ENCODE results near the gene ADPRS. TPM values are rescaled to one million over a fixed set of nuclear protein-coding genes. Genes with fewer than 3 reads are reported as not detected.

ADPRS gene
- total RNA-seq, 1 donor from 2014 or later: 28.1 TPM

DNA sequence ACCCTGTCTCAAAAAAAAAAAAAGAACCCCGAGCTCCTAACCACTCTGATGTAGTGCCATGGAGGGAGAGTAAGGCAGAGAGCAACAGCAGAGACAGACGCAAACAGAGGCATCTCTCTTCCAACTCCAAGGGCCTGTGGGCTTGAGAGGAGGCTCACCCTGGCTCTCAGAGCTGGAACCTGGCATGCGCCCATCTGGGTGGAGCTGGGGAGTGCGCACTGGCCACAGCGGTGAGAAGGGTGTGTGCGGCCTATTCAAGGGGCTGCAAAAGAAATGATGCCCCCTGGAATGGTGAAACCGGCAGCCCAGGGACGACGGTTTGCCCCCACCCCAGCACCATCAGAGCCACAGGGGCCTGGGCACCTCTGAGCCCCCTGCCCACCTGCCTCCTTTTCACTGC is 18.7 kb downstream of the ADPRS start:
- no peaks in the 10 kb centered on the region for H3K9me3 ChIP-seq (ENCODE audit: low read depth)
- DNase-seq (ENCODE audit: low spot score): no peak
- no peak overlapping the region for H3K4me2 ChIP-seq
- H3K4me3 Mint-ChIP-seq: no peak overlapping the region
- no peak for TF ChIP-seq EZH2phosphoT487 (IDR thresholded peaks at IDR 0.05)
- TF ChIP-seq EZH2 (IDR thresholded peaks at IDR 0.05): no peak
- TF ChIP-seq, protein P1, sequence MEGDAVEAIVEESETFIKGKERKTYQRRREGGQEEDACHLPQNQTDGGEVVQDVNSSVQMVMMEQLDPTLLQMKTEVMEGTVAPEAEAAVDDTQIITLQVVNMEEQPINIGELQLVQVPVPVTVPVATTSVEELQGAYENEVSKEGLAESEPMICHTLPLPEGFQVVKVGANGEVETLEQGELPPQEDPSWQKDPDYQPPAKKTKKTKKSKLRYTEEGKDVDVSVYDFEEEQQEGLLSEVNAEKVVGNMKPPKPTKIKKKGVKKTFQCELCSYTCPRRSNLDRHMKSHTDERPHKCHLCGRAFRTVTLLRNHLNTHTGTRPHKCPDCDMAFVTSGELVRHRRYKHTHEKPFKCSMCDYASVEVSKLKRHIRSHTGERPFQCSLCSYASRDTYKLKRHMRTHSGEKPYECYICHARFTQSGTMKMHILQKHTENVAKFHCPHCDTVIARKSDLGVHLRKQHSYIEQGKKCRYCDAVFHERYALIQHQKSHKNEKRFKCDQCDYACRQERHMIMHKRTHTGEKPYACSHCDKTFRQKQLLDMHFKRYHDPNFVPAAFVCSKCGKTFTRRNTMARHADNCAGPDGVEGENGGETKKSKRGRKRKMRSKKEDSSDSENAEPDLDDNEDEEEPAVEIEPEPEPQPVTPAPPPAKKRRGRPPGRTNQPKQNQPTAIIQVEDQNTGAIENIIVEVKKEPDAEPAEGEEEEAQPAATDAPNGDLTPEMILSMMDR (IDR thresholded peaks at IDR 0.05): no peak
- no peaks in the 10 kb centered on the region for H3K36me3 ChIP-seq
- peaks cover 4% of the 10 kb centered on the region for H3K4me1 Mint-ChIP-seq
- no peaks in the 10 kb centered on the region for H4K20me1 ChIP-seq (ENCODE audit: low read depth)
- no peaks in the 10 kb centered on the region for H3K9me3 Mint-ChIP-seq
- no peaks in the 10 kb centered on the region for H3K79me2 ChIP-seq (ENCODE audit: low read depth)
- H2AFZ ChIP-seq (replicated peaks): no peak overlapping the region
- no peaks in the 10 kb centered on the region for H3F3A ChIP-seq (ENCODE audit: low read depth)
- no peaks in the 10 kb centered on the region for H3K27me3 ChIP-seq
- H3K27ac ChIP-seq: no peak overlapping the region
- no peak overlapping the region for H3K27ac Mint-ChIP-seq
- H3K9ac ChIP-seq: no peak overlapping the region
- H3K4me3 ChIP-seq: no peak overlapping the region
- no peaks in the 10 kb centered on the region for H3K4me1 ChIP-seq
- peaks cover 8% of the 10 kb centered on the region for H3K27me3 Mint-ChIP-seq (ENCODE audit: insufficient read depth, low read depth)
- H3K36me3 Mint-ChIP-seq: no peaks in the 10 kb centered on the region

DNA sequence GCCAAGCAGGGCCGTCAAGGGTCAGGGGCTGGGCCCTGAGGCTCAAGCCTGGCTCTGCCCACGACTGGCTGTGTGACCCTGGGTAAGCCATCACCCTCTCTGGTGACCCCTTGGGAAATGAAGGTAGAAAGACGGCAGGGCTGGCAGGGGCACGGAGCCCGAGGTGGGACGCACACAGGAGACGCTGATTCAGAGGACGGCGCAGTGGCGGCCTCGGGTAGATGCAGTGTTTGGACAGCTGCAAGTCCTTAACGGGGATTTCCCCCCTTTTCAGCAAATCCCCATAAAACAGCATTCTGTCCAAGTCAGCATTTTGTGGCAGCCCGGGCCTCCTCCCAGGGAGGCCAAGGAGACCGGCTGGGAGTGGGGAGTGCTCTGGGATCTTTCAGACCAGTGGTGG is 19.6 kb downstream of the ADPRS start:
- H2AFZ ChIP-seq (replicated peaks): no peak overlapping the region
- H3K9me3 ChIP-seq (ENCODE audit: low read depth): no peaks in the 10 kb centered on the region
- no peak overlapping the region for H3K4me3 ChIP-seq
- Mint-ChIP-seq H3K27me3 (ENCODE audit: insufficient read depth, low read depth) (peaks cover 11% of the 10 kb centered on the region), H3K4me1 (peaks cover 8% of the 10 kb centered on the region), H3K36me3 (no peaks in the 10 kb centered on the region), H3K9me3 (no peaks in the 10 kb centered on the region), H3K4me3 (no peak overlapping the region), H3K27ac (no peak overlapping the region)
- no peaks in the 10 kb centered on the region for H3K79me2 ChIP-seq (ENCODE audit: low read depth)
- TF ChIP-seq, protein P1 (IDR thresholded peaks at IDR 0.05): no peak
- TF ChIP-seq EZH2 (IDR thresholded peaks at IDR 0.05) (no peak), EZH2phosphoT487 (IDR thresholded peaks at IDR 0.05) (no peak)
- H3K9ac ChIP-seq: no peak overlapping the region
- DNase-seq (ENCODE audit: low spot score): no peak
- H3K4me1 ChIP-seq: no peaks in the 10 kb centered on the region
- no peak overlapping the region for H3K27ac ChIP-seq
- no peak overlapping the region for H3K4me2 ChIP-seq
- H3F3A ChIP-seq (ENCODE audit: low read depth): no peaks in the 10 kb centered on the region
- no peaks in the 10 kb centered on the region for H4K20me1 ChIP-seq (ENCODE audit: low read depth)
- no peaks in the 10 kb centered on the region for H3K27me3 ChIP-seq
- no peaks in the 10 kb centered on the region for H3K36me3 ChIP-seq

DNA sequence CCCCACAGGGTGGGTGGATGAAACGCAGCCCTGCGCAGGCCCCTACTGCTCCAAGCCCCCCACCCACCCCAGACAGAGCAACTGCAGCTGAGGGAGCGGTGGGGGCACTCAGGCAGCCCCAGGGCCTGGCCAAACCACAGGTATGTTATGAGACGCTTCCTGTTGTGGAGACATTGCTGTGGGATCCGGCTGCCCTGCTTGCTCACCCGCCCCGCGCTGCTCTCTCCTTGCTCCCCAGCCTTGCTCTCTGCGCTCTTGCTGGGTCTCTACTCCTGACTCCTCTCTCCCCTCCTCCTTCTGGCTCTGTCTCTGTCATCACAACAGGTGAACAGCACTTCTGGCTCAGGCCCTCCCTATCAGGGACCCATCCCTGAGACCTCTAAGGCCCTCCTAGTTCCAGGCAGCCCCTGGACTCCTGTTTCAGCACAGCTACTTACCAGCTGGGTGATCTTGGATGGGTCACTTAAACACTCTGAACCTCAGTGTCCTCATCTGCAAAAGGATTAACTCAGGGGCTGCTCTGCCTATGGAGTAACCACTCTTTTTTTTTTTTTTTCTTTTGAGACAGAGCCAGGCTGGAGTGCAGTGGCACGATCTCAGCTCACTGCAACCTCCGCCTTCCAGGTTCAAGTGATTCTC is 20.5 kb downstream of the ADPRS start:
- H2AFZ ChIP-seq (replicated peaks): no peak overlapping the region
- TF ChIP-seq EZH2phosphoT487 (IDR thresholded peaks at IDR 0.05) (no peak), EZH2 (IDR thresholded peaks at IDR 0.05) (no peak)
- TF ChIP-seq, protein P1 (IDR thresholded peaks at IDR 0.05): no peak
- no peak overlapping the region for H3K4me2 ChIP-seq

More for the DNA sequence above, 20.5 kb downstream of the ADPRS start:
- no peak for DNase-seq (ENCODE audit: low spot score)
- peaks cover 10% of the 10 kb centered on the region for H3K27me3 Mint-ChIP-seq (ENCODE audit: insufficient read depth, low read depth)
- no peaks in the 10 kb centered on the region for H3K9me3 Mint-ChIP-seq
- no peak overlapping the region for H3K4me3 ChIP-seq
- no peak overlapping the region for H3K27ac ChIP-seq
- no peaks in the 10 kb centered on the region for H3K36me3 Mint-ChIP-seq
- H3K4me1 Mint-ChIP-seq: peaks cover 12% of the 10 kb centered on the region
- no peak overlapping the region for H3K9ac ChIP-seq
- H4K20me1 ChIP-seq (ENCODE audit: low read depth): no peaks in the 10 kb centered on the region
- H3K36me3 ChIP-seq: no peaks in the 10 kb centered on the region
- H3K4me3 Mint-ChIP-seq: no peak overlapping the region
- H3F3A ChIP-seq (ENCODE audit: low read depth): no peaks in the 10 kb centered on the region
- H3K79me2 ChIP-seq (ENCODE audit: low read depth): no peaks in the 10 kb centered on the region
- peak overlapping the region; percentile 8 for H3K27ac Mint-ChIP-seq
- H3K4me1 ChIP-seq: no peaks in the 10 kb centered on the region
- no peaks in the 10 kb centered on the region for H3K27me3 ChIP-seq
- no peaks in the 10 kb centered on the region for H3K9me3 ChIP-seq (ENCODE audit: low read depth)
